Gastroesophageal sphincter (tissue), 3 donors: ENCODE measurements around the gene GUCY1A1.

ENCODE experiments used
- POLR2A ChIP-seq, 2 donors: fragments of 450-650 bp; IDR thresholded peaks; one replicate each; pipeline ENCODE4 v1.6.1; 2017; ENCODE audit warnings: antibody characterized with exemption in 2 of 2, mild to moderate bottlenecking in 2 of 2, moderate library complexity in 1 of 2
- TF ChIP-seq, protein P1 (sequence below), 4 experiments: fragments of 200-600 bp in 2 of 4; fragments of 450-650 bp in 2 of 4; sonication (generic) in 1 of 4; IDR thresholded peaks; one replicate each; pipeline ENCODE4 v1.5.1; 2017 to 2019; ENCODE audit warnings: antibody characterized with exemption in 4 of 4, mild to moderate bottlenecking in 2 of 4, moderate library complexity in 2 of 4

DNA sequence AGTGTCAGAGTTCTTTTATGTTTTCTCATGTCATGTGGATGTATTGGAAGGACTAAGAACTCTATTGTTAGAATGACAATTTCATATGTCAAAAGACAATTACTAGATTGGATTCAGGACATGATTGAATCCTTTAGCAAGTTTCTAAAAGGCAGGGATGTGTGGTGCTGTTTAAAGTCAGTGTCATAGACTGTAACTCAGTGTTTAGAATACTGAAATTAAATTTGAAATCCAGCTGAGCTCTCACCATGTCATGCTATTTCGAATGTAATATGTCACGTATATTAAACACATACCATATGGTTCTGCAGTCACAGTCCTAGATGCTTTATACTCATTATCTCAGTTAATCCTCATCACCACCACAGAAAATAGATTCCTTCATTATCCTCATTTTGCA, 100.0 kb downstream of the GUCY1A1 start:
- TF ChIP-seq, protein P1, sequence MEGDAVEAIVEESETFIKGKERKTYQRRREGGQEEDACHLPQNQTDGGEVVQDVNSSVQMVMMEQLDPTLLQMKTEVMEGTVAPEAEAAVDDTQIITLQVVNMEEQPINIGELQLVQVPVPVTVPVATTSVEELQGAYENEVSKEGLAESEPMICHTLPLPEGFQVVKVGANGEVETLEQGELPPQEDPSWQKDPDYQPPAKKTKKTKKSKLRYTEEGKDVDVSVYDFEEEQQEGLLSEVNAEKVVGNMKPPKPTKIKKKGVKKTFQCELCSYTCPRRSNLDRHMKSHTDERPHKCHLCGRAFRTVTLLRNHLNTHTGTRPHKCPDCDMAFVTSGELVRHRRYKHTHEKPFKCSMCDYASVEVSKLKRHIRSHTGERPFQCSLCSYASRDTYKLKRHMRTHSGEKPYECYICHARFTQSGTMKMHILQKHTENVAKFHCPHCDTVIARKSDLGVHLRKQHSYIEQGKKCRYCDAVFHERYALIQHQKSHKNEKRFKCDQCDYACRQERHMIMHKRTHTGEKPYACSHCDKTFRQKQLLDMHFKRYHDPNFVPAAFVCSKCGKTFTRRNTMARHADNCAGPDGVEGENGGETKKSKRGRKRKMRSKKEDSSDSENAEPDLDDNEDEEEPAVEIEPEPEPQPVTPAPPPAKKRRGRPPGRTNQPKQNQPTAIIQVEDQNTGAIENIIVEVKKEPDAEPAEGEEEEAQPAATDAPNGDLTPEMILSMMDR (IDR thresholded peaks at IDR 0.05) = no peak
- no peak for TF ChIP-seq POLR2A (IDR thresholded peaks at IDR 0.05)
